NK-92 treated with Interleukin-12 subunit alpha and Interleukin-12 subunit beta, amount 100 ng/mL, for 24 hours (cell line): ENCODE measurements around the gene SGPP2.
"Not testable (repeated sequence)": the region's sequence is repeated elsewhere in the genome, so short reads cannot be mapped to it uniquely, and the experiment has no call there.

Source experiments
- DNase-seq: peaks from one replicate; lab custom pipeline; 2025; lab: John Stamatoyannopoulos, UW

The SGPP2 gene

DNA sequence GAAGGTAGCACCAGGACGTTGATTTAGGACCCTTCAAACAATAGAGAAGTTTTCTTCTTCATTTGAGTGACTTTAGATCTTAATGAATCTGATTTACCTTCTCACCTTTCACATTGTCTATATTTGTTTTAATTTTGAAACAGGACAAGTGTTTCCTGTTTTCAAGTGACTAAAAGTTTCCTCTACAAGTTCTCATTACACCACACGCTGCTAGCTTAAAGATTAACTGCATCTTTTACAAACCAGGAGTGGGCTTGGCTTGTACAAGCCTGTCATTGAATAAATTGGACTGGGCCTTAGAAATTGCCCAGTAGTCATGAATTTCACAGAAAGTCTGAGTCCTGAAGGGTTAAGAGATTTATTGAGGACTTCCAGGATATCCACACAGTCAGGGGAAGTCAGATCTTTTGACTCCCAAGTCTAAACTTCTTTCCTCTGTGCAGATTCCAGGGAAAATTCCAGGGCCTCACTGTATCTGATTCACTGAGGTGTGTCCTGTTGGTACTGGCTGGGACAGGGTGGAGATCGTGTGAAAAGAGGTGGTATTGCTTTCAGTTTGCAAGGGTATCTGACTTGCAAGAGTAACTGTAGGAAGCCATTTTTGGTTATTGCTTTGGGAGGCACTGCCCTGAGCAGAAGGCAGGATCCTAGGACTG, 3.4 kb downstream of the SGPP2 start:
- DNase-seq: no peak

DNA sequence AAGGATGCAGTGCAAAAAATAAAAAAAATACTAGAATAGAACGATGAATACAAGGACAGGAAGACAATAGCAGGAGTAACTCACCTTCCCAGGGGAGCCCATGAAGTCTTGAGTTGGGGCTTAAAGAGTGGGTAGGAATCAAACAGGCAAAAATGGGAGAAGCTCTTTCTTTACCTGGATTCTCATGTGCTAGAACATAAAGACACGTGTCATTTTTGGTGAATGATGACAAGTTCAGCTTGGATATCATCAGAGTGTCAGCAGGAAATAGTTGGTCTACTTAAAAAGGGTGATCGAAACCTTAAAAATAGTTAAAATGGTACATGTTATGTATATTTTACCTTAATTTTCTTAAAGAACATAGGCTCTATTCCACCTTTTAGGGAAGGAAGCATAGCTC, 5.7 kb downstream of the SGPP2 start:
- DNase-seq: no peak

DNA sequence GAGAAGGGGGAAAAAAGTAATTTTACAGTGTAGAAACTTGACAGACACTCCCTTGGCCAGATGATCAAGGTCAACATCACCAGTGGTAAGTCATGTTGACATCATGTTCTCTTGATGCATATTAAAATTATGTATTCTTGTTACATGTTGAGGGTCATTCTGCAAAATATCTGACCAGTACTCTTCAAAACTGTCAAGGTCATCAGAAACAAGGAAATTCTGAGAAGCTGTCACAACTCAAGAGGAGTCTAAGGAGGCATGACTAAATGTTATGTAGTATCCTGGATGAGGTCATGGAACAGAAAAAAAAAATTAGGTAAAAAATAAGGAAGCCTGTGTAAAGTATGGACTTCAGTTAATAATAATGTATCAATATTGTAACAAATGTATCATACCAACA, 6.3 kb downstream of the SGPP2 start:
- no peak for DNase-seq

DNA sequence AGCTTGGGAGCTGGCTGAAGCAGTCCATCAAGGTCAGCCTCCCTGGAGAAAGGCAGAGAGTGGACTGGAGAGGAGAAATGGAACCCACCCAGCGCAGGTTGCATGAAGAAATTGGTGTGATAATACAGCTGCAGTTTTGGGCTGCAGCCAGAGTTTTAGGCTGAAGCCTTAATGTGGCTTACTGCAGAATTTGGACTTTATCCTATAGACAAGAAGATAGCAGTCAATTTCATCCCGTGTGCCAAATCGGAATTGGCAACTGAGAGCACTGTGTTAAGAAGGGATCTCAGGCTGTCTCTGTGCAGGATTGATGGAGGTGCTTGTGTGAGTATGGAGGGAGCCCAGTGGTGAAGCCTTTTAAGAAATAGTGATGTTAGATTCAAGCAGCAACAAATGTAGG, 7.5 kb downstream of the SGPP2 start:
- DNase-seq: no peak

DNA sequence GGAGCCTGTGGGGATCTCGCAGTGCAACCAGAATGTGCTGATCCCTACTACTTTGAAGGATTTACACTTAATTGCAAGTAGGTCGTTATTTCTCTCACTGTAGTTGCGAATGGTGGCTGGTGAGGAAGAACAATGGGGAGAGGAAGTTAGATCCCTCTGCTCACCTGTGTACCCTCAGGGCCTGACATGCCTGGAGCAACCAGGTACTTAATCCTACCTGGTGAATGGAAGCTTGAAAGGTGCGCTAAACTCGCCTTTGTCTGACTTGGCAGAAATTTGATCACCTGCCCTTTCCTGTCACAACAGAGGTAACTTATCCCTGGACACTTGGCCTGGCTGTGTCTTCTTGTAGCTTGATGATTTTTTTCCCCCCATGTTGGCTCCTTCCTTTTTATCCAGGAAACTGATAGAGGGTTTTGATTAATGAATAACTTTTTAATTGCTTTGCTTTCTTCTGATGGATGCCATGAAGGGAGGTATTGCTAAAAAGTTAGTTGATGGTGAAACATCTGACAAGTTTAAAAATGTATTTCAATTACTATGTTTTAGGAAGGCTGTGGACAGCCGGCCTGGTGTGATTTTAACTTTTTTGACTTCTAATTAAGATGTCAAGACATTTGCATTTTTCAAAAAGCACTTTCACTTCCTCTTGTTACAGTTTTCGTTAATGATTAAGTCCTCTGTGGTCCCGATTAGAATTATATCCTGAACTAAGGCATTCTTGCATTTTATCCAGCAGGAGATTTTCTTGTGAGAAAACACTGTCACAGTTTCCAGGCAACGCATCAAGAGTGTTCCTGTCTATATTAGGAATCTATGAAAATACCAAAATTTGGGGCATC, 9.2 kb downstream of the SGPP2 start:
- no peak for DNase-seq

DNA sequence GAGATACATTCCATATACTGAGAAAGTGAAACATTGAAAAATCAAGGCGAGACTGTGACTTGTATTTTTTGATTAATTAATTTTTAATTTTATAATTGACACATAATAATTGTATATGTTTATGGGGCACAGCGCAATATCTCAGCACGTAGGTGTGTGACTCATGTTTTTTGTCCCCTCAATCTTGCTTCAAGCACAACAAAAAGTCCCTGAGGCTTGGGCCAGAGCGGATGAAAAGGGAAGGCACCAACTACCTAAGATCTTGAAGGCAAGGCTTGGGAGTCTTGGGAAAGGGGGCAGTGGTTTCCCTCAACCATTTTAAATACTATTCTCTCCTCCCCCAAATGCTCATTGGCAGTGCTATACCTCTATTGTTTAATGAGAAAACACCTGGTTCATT, 9.9 kb downstream of the SGPP2 start:
- no peak for DNase-seq

DNA sequence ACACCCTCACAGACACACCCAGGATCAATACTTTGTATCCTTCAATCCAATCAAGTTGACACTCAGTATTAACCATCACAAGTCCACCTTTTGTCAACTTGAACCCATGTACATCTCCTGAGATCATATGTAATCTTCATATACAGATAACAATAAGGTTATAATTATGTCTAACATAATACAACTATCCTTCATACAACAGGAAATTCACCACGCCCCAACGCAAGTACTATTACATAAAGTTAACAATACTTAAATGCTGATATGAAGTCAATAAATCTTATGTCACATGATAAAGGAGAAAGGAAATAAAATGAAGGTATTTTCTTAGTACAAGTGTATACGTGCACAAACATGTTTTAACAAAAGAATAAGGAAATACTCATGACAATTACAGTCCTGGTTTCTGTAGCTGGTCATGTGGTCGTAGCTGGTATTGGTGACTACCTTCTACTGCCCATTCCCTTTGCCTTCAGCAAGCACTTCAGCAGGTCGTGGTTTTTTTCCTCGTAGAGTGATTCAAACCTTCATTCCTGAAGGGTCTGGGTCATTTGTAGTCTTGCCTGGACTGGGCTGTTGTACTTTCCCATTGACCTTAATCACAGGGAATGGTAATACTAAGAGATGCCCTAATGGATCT, 11.2 kb downstream of the SGPP2 start:
- not testable (repeated sequence) for DNase-seq

DNA sequence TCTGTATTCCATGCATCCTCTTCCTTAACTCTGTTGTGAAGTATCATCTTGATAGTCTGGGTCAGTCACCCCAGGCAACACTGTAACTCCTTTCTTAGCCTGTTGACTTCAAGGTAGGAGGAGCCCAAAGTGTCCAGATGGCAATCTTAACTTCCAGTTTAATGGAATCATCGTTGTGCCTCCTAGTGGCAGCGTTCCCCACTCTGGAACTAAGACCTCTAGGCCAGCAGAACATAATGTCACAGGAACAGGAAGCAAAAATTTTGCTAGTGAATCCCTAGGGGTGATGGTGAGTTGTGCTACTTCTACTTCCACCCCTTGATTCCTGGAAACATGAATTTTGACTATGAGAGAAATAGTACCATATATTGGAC, 11.7 kb downstream of the SGPP2 start:
- DNase-seq: no peak

DNA sequence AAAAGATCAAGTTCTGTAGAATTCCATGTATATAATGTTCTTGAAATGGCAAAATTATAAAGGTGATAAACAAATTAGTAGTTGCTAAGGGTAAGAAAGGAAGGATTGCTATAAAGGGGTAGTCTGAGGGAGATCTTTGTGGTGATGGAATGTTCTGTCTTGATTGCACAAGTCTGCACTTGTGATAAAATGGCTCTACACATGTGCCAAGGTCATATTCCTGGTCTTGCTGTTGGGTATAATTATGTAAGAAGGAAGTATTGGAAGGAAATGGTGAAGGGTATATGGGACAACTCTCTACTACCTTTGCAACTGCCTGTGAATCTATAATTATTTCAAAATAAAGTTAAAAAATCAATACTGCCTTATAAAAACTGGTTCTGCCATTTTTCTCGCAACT, 15.3 kb downstream of the SGPP2 start:
- no peak for DNase-seq

DNA sequence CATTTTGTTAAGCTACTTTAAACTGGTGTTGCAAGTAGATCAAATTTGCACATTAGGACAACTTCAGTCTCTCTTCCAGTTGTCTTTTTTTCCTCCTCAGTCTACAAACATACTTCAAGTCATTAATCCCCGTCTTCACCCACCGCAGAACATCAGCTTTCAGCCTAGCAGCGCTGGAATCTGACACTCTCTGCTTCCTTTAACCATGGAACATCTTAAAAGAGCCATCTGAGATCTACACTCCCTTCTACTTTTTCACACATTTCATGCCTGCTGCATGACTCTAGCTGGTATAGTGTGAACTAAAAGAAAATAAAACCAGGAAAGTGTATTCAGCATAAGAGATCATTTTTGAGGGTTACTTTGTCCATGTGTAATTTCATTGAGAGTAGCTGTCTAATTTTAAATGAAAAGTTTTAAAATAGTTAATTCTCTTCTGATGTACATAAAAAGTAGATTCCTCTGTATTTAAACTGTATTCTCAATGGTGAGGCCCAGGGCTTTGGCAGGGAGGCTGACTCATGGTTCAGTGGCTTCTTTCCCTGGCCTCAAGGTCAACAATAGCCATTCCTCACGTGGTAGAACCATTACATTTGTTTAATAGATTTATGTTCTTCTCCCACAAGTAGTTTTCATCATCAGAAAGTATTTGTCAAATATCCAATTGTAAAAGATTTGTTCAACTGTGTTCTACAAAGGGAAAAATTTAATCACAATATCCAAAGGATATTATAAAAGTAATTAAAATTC, 16.5 kb downstream of the SGPP2 start:
- DNase-seq: no peak

DNA sequence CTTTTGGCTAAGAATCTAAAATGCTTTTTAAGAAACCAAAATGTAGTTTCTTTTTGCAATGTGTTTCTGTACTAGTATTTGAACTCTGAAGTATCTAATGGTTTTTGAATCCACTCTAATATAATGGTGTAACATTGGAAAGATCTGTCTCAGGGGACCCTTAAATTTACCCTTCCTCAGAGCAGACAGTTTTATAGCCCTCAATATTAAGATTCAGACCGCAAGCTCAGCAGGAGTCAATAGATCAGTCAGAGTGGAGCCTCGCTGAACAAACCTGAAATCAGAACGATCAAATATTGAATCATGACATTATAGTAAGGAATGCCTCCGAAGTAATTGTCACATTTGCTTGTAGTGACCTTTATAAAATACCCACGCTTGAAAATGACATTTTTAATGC, 18.3 kb downstream of the SGPP2 start:
- DNase-seq: no peak

DNA sequence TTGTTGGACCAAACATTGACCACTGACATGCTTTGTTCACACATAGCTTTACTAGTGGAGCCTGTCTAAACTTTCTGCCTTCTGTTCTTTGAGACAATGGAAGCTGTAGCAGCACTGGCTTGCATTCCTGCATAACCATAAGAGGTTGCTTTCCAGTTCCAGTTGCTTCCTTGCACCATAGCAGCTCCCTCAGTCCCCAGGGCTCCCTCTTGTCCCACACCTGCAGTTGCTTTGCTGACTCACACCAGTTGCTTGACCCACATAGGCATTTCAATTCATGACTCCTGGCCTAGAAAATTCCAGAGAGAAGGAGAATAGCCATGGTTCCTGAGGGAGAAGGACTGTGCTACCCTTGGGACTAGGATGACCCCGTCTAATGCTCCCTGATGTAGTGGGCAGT, 20.9 kb downstream of the SGPP2 start:
- no peak for DNase-seq

DNA sequence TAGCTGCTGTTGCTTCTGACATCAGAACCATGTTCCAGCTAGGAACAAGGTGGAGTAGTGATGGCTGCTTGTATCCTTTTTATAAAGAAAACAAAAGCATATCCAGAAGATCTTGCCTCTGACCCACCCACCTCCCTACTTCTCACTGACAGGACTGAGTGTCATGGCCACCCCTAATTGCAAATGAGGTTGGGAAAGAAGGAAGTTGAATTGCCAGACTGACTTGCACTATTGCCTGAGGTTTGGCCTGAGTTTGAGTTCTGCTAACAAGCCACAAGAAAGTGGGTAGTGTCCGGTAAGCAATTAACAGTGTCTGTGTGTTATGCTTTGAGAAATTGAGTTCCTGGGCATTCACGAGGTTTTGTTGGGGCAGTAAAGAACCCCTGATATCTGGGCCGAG, 22.8 kb downstream of the SGPP2 start:
- no peak for DNase-seq

DNA sequence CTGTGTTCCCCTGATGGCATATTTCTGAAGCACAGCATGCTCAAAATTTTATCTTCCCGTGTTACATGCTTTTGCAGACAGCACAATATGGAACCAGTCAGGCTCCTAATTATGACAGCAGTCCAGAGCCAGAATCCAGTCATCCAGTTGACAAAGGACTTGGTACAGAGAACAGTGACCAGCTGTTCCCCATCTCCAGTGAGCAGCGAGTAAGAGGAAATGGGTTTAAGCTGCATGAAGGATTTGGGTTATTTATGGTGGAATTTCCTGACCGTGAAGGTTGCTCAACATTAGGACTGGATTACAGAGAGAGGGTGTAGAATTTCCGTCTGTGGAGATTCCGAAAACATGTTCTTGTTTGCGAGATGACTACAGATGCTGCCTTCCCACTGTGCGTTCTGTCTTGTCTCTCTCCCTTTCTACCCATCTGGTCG, 24.4 kb downstream of the SGPP2 start:
- no peak for DNase-seq

DNA sequence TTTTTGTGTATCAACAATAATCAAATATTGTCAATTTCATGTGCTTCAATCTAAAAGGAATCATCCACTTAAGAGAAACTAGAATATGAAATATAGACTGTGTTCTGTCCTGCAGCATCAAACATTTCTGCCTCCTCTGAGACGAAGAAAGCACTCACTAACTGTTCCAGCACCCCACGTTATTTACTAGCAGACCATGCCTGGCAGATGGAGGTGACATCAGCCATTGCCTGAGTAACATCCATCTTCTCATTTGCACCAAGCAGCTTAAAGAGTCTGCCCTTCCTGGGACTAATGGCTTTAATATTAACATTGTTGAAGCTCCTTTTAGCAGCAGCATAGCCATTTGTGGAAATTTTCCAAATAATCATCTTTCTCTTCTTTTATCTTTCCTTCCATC, 25.7 kb downstream of the SGPP2 start:
- DNase-seq: no peak

DNA sequence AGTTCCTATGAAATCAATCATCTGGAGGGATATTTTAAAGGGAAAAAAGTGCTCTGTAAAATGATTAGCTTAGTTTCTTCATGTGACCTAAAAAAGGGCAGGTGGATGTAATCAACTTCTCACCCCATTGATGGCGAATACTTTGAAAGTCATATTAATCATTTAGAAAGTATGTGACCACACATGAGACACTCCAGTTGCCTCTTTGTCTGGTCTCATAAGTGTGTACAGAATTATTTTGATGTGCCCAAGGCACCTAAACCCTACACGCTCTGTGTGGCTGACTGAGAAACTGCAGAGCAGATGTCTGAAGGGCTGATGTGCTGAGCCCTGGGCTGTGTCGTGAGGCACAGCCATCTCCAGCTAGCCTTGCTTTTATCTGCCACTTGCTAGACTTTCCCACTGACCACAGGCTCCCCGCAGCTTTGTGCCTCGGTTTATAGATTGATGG, 26.9 kb downstream of the SGPP2 start:
- DNase-seq: no peak

DNA sequence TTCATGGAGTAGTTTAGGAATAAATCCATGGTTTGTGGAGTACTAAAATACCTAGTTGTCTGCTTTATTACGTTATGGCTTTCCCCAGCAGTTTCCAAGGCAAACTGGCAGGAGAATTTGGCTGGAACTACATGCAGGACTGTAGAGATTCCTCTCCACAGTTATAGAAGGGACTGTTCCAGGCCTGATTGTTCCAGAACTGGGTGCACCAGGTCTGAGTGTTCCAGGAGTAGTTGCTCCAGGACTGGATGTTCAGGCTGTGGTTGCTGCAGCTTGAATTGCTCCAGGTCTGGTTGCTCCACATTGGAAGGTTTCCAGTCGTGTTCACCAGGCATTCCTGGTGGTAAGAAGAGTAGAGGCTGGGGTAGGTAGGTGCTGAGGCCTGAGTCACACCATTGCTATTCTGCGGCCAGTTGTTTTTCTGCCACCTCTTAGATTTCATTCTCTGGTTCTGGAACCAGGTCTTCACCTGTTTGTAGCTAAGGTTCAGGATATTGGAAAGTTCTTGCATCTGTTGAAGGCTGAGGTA, 28.1 kb downstream of the SGPP2 start:
- DNase-seq: no peak

DNA sequence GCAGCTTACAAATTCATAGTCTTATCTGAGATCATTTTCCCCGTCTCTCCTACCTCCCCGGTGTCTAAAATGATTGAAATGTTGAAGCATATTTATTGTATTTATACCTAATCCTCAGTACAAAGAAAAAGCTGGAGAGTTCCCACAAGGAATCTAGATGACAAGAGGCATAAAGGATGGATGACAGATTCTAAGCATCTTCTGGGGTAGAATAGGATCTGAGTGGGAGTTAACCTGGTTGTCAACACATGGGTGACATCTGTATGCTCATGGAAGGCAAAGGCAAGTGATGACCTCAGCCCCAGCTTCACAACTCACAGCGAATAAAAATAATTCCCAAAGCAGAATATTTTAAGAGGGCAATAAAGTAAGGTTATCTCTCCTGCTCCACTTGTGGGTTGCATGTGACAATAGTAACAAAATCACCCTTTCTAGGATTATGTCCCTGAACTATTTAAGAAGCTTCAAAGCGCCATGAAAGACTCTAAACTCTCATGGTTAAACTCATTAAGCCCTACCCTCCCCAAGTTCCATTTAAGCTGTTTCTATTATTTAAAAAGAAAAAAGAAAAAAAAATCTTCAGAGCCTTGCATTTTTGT, 32.2 kb downstream of the SGPP2 start:
- DNase-seq: no peak

DNA sequence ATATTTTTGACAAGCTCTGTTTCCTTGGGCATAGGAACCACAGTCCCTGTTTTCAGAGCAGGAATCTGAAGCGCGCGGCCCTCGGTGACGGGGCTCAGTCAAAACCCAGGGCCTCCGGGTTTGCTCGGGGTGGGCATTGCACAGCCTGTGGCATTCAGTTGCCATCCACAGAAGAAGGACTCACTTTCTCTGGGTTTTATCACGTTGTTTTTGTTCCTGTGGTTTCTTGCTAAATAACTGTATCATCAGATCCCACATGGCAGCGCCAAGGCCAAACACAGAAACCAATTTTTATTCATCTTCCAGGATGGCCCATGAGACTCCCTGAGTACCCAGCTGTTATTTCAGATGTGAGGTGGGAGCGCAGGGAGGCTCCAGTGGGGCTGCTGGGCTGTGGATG, 35.6 kb downstream of the SGPP2 start:
- DNase-seq: no peak

DNA sequence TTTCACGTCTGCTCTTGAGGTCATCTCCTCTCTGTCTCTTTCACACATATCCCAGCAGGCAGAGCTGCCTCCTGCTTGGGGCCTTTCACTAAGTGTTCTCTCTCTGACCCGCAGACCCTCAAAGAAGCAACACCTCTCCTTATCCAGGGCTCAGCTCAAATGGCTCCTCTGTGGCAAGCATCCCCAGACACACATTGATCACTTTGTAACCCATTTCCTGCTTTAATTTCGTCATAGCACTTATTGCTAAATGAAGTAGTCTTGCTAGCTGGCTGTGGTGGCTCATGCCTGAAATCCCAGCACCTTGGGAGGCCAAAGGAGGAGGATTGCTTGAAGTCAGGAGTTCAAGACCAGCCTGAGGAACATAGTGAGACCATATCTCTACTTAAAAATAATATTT, 41.4 kb downstream of the SGPP2 start:
- no peak for DNase-seq

DNA sequence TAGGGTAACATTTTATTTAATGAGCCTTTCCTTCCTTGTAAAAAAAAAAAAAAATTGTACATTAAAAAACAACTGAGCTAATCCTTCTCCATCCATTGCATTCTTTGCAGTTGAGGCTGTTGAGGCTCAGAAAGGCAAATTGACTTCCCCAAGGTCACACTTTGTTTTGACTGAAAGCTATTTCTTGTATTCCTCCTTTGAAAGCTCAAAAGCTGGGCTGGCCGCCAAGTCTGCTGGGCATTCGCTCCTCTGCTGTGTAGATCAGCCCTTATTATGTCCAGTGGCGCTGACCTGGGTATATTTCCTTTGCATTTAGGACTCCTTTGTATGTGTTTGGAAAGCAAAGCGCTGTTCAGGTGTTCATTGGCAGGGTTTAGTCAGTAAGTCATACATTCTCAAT, 44.0 kb downstream of the SGPP2 start:
- no peak for DNase-seq
